A549 treated with CpdA at 1 μM for 4 hours (cell line): Measurements from ENCODE around the gene PTTG1. TPM values are rescaled to one million over a fixed set of nuclear protein-coding genes. Genes with fewer than 3 reads are reported as not detected.

Experiments
- total RNA-seq: library from RNA; stranded (reverse); fragments of 200-300 nt; extraction: Qiagen RNA extraction; gene quantifications from 5 replicates; pipeline ENCODE4 v1.2.3, GENCODE V29; 2022; ENCODE audit warnings: low read depth

PTTG1 gene
- 197 to 265 TPM (median 222 TPM) in 5 replicates for total RNA-seq

DNA sequence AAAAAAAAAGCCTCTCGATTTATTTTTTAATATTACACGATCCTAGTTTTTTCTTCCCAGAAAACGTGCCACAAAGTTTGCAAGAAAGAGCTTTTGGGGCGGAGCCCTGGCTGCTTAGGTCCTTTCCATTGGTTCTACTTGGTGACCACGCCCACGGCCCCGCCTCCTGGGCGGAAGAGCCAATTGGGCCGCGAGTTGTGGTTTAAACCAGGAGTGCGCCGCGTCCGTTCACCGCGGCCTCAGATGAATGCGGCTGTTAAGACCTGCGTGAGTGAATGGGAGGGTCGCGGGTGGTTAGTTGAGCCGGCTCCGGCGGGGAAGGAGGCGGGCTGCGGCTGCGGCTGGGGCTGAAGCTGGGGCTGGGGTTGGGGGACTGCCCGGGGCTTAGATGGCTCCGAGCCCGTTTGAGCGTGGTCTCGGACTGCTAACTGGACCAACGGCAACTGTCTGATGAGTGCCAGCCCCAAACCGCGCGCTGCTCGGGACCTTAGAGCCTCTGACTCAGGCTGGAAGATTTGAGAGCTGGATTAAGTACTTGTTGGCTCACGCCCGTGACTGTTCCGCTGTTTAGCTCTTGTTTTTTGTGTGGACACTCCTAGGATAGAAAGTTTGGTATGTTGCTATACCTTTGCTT, at the start of gene PTTG1:
Gene PTTG1, plus strand, starts transcription at position 231 of the 634 bp plus-strand sequence. CDS start 458 bp downstream, outside the sequence.

DNA sequence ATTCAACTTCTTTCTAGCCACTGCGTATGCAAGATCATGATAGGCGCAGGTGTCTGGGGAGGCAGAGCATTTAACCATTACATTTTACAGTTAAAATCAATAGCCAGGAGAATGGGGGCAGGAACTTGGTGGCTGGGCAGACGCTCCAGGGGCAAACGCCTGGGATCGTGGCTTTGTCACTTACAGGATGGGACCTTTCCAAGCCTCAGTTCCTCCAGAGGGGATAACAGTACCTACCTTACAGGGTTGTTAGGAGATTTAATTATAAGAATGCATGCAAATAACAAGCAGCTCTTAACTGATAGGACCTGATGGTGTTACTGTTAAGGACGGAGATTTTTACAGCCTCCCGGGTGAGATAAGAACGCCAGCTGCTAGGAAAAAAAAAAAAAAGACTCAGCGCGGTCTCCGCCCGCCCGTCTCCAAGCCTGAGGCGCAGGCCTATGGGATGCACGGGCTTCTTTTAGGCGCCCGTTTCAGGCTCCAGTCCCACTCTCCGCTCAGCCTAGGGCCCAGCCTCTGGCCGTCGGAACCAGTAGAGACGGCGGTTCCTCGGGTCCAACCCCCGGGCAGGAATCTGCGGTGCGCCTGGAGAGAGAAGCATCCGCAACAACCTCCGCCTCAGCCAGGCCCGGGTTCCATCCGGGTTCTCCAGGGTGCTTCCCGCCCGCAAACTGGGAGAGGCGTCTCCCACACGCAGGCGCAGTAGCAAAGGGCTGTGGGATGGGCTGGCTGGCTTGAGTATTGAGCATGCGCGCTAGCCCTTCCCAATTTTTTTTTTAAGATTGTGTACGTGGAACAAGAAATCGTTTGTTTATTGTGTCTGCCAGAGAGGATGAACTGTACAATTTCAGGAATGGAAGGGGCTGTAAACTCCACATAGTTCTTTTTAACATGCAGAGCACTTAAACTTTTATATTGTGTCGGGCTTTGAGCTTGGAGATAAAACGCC, 22.0 kb upstream of the PTTG1 start, which contains the start of gene FAM200C:
Gene FAM200C, minus strand, starts transcription at position 653 of the 952 bp plus-strand sequence. CDS start 4,564 bp downstream, outside the sequence.

DNA sequence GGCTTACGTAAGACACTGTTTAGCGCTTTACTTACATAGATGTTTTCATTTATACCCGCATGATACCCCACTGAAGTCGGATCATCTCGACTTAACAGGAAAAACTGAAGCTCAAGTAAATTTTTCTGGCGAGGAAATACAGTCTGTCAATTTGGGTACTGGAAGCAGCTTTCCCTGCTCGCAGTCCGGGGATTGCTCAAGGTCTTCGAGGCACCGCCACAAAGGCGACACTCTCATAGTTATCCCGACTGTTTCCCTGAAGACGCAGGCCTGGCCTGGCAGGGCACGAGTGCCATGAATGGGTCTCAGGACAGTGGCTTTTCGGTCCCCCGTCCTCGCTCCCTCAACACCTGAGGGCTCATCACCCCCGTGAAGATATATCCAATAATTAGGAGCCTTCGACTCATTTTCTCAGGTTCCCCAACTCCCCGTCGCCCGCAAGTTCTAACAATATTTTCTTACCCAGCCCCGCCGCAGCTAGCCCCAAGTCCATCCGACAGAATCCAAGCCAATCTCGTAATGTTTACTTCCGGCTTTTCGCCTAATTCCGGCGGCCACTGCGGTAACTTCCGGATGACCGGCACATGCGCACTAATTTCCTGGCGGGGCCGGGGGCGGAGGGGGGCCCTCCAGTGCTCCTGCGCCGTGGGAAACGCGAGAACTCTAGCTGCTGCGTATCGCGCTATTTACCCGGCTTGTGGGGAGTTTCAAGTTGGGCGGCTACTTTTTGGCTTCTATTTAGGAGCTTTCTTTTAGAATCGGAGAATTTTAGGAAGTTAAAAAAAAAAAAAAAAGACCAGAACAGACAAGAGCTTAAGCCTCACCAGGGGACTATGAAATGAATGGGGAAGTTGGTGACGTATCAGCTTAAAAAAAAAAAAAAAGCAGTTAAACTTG, 2.8 kb upstream of the PTTG1 start, which contains the start of gene SLU7:
Gene SLU7, minus strand, starts transcription at position 521 of the 897 bp plus-strand sequence. CDS start 3,787 bp downstream, outside the sequence.

Other genes with a start within 250 kb of the PTTG1 start
- 0.79 to 1.7 TPM (median 0.92 TPM) in 5 replicates for gene FABP6, start 192.3 kb upstream of the PTTG1 start, total RNA-seq
- gene CCNJL, start 109.3 kb upstream of the PTTG1 start, total RNA-seq: 10.9 to 14.1 TPM (median 12.9 TPM) in 5 replicates
- 0.14 to 0.16 TPM (median 0.15 TPM) in 4 of 5 replicates, not detected in the other for gene C1QTNF2, start 51.2 kb upstream of the PTTG1 start, total RNA-seq
- 2.0 to 2.6 TPM (median 2.1 TPM) in 5 replicates for gene FAM200C, start 21.8 kb upstream of the PTTG1 start, total RNA-seq
- 40.9 to 75.8 TPM (median 46.8 TPM) in 5 replicates for gene SLU7, start 2.8 kb upstream of the PTTG1 start, total RNA-seq